NOMO-1 treated with DMSO at 0.1 percent for 48 hours (cell line): ENCODE data around the gene TCF4.

Experiments used
- DNase-seq: peaks from one replicate; lab custom pipeline; 2025; ENCODE audit not compliant: unreplicated experiment; lab: John Stamatoyannopoulos, UW

TCF4 gene

DNA sequence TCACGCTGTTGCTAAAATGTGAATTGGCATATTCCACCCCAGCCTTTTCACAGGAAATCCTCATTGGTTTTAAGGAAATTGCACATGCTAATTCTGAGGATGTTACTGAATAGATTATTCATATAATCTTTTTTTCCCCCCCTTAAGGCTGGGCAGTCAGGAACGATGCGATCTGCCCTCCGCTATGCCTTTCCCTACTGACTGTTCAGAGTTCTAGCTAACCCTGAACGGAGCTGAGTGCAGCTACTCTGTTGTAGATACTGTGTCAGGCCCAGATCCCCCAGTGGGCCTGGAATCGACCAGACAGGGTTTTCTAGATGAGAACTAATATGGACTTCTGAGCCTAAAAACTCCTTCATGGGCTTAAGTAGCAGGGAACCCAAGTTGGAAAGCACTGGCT, 192.2 kb downstream of the TCF4 start:
- DNase-seq: no peak

DNA sequence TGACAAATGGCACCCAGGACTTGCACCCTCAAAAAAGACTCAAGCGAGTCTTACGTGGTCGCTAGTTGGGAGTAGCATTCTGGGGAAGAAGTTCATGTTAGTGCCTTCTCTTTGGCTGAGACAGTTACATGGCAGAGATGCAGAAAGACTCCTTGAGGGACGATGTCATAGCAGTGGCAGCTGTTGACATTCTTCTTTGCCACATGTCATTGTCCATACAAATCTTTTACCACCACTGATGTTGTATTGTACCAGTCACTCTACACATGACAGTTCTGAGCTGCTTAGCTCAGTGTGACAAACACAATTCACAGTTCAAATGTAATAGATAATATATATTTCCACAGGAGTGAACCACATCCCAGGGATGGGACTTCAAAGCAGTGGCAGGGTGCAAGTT, 197.1 kb downstream of the TCF4 start:
- DNase-seq: no peak

DNA sequence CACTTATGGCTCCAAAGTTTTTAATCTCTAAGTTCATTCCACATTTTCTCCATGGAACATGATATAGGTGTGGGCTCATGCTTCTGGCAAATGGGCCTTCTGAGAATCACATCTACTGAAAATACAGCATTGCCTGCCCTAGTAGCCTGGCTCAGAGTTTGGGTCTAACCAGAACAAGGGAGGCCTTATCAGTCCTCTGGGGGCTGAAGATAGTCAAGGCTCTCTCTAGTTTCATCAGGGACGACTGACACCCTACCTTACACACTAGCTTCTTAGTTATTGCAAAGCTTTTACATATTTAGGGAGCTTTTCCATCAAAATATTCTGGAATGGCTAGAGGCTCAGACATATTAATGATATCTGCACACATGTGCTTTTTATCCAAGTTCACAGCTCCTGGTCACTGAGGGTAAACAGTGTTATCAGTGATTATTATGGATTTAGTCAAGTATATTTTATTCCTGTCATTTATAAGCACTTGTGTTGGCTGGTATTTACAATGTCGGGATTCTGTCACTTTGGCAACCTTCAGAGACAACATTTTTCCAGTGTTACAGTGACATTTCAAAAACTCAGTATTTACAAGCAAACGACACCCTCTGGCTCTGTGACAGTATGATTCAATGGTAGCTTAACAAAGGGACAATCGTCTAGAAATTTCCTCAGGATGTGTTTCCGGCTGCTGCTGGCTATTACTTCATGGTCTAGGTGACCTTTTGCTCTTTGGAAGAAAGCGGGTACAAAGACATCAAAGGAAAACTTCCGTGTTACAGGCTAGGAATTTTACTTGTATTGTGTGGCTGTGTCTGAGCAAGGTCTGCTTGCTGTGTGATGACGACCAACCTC, 200.6 kb downstream of the TCF4 start:
- no peak for DNase-seq

DNA sequence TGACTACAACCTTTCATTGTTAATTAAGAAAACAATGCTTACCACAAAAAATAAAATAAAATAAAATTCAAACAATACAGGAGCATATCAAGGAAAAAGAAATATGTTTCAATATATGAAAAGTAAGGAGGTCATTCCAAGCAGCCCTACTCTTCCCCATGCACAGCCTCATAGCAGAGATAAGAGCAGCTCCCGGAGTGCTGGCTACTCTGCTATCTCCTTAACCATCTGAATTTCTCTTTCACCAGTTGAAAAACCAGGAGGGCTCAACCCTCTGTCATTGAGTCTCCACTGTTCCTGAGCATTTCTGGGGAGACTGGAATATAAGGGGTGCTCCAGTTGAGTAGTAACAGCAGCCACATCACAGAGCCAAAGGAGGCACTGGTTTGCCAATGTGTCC, 201.4 kb downstream of the TCF4 start:
- DNase-seq: no peak

DNA sequence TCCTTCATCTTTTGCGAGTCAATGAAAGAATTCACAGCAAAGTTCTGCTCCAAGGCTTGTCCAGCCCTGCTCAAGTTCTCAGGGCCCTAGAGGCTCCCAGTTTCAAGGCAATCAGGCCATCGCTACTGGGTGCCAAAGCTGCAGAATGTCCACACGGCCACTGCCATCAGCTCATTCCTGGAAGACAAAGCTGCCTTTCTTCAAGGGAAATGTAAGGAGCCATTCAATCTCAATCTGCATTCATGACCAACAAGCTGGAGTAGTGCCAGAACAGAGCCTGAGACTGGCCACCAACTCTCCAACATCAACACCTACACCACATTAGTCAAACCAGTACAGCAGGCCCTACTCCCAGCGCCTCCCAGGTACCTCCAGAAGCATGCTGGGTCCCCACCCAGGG, 202.2 kb downstream of the TCF4 start:
- no peak for DNase-seq

DNA sequence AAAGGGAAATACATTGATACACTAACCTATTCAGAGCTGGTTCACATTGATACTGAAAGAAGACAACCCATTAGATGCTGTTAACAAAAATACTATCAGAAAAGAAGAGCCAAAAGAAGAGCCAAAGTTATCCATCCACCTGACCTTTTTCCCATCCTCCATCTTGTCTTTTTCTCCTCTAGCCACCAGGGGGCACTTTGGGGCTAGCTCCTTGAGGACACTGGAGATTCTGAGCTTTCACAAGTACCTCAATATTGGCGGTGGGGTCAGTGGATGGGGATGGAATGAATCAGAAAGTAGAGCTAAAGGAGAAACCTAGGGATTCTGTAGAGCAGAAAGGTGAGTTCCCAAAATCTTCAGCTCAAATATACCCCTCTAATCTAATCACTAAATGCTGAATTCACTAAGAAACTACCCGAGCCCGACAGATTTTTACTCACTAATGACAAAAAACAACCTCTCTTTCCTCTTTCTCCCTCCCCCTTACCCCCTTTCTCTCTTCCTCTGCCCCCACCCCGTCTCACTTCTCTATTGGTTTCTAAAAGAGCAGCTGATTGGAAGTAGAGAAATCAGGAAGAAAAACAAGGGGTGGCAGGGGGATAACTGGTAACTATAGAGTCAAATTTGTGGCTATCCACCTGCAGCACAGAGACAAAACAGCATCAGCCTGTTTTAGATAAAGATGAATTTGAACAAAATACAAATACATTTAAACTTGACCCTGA, 203.3 kb downstream of the TCF4 start:
- peak; percentile 1 for DNase-seq

DNA sequence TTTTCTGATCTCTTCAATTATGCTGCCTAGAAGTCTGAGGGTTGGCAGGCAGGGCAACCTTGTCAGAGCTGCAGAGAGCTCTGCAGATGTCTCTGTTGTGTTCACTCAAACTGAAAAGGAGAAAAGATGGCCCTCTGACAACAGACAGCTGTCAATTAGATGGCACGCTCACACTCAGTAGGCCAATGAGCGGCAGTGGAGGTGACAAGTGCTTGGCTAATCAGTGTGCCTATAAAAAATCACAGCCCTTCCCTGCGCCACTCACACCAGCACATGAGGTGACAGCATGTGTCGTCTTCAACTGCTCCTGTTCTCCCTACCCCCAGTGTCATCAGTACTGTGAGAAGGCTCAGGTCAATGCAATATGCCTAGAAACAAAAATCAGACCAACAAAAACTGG, 203.9 kb downstream of the TCF4 start:
- no peak for DNase-seq

DNA sequence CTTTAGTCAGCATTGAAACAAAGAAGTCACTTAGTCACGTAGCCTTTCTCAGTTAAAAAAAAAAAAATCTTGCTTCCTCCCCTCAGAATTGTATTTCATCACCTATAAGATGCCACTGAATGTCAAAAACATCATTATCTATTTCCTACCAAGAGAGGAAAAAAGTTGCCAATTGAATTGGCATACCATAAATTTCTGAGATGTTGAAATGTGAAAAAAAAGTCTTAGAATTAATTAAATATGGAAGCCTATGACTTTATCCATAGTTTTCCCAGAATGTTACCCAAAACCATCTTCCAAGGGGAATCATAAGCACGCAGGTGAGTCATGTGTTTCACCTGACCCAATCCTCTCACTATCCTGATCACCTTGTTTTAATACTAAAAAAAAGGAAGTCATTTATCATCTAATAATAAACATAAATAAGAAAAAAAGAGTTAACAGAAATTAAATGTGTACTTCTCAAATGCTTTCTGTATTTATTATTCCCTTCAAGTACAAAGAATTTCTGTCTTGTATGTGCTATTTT, 205.7 kb downstream of the TCF4 start:
- DNase-seq: peak; percentile 1

DNA sequence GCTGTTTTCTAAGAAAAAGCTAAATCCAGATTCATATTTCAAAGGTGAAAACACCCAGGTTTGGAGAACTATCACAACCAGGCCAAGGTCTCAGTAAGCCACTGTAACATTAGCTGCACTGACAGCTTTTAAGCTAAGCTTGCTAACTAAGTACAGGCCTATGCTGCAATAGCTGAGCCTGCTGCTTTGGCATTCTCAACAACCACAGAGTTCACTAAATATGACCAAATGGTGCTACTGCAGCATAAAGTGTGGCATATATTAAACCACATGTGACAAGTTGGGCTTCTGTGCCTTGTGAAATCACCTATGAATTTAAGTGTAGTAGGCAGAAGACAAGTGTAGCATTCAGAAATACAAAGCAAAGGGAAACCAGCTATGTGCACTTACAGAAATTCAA, 206.7 kb downstream of the TCF4 start:
- DNase-seq: no peak

DNA sequence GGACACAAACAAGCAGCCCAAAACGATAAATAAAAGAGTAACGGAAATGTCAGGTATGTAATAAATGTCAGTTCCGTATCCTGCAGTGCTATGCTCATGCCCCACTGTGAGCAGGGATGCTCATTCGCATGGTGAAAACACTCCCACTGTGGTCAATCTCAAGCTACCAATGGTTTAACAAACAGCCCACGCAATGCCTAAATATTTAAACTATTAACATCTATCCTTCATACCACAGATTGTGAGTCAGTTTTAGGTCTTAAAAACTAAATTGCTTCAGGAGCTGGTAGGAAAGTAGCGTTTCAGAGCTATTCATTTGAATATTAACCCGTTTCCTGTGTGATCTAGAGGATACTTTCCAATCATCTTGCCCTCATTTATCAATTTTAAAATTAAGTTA, 207.4 kb downstream of the TCF4 start:
- DNase-seq: no peak

DNA sequence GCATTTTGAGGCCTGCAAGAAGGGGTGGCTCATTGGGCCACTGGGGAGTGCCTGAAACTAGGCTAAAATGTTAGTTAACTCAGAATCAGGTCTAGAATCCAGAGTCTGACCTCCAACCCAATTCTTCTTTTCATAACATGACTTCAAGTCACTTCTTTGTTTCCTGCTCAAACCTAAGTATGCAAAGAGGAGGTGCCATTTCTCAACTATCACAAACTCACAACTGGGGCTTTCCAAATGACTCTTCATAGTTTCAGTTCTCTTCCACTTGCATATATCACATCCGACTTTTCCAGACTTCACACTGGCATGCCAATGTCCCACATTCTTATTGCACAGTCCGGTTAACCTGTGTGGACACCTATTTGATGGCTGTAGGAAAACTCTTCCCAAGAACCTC, 211.6 kb downstream of the TCF4 start:
- peak; percentile 28 for DNase-seq

DNA sequence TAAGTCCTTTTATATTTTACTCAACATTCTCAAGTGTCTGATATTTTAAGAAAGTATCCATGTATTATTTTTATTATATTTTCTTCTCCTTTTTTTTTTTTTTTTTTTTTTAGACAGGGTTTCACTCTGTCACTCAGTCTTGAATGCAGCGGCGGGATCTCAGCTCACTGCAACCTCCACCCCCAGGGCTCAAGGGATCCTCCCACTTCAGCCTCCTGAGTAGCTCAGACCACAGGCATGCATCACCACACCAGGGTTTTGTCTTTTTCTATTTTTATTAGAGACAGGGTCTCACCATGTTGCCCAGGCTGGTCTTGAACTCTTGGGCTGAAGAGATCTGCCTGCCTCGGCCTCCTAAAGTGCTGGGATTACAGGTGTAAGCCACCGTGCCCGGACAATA, 212.1 kb downstream of the TCF4 start:
- DNase-seq: no peak

DNA sequence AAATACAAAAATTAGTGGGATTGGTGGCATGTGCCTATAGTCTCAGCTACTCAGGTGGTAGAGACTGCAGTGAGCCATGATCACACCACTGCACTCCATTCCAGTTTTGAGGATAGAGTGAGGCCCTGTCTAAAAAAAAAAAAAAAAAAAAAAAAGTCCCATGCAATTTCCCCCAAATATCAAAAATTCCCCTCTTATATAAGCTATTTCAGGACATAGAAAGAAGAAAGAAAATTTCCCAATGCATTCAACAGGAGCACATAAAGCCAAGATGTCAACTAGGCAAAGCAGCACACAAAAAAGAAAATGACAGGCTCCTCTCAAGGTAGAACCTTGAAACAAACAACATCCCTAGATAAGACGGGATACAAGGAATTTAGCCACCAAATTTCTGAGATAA, 213.3 kb downstream of the TCF4 start:
- no peak for DNase-seq

DNA sequence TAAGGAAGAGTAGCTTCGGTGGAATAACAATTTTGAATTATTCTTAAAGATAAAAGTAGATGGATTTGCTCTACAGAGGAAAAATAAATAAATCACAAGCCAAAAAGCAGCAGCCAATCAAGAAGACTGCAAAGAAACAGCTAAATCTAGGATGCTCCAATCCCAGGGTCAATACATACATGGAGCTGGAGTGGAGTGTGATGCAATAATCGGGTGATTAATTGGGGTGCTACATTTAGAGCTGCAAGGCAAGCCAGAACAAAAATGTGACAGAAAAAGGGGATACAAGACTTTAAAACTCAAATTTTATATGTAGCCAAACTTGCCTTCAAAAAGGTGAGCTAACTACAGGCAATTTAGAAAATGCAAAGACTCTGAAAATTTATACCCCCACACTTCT, 215.8 kb downstream of the TCF4 start:
- no peak for DNase-seq

DNA sequence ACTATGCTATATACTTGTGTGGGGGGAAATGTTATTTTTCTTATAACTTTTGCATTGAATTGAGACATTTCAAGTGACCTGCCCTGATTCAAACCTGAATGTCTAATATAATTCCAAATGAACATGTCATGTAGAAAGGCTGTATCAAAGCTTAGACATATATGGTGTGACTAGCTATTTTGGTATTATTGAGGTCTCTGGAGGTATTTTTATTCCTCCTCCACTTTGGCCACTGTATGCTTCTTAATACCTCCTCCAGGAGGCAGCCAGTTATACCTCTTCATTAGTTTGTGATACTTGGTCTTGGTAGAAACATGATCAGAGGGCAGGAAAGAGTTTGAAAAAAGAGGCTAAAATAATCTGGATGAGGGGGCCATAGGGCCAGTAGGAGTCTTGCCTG, 217.1 kb downstream of the TCF4 start:
- DNase-seq: no peak

DNA sequence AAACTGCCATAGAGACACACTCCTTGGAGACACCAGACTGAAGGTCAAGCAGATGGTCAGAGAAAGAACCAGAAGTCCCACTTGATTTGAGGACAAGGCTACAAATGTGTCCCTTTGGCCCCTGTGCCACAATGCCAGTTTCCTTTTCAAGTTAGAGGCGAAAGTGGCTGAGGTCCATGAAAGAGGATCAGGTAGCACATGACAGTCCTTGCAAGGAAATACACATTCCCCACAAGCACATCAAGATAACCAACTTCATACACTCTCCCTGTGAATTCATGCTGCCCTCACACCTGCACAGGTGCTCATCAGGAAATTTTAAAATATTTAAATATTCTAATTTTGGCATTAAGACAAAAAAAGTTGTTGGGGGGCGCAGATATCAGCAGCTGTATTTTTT, 218.6 kb downstream of the TCF4 start:
- no peak for DNase-seq

DNA sequence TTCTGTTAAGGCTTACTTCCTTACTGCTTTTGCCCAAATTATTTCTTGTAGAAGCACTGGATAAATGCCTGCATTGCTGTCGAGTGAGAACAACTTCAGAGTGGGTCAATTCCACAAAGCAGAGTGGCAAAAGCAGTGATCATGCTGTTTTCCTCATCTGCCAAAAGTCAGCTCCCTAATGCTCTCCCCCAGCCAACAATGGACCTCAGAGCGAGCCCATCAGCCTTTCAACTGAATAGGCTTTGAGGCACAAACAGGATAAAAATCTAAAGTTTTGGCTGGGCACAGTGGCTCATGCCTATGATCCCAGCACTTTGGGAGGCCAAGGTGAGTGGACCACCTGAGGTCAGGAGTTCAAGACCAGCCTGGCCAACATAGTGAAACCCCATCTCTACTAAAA, 222.7 kb downstream of the TCF4 start:
- no peak for DNase-seq

DNA sequence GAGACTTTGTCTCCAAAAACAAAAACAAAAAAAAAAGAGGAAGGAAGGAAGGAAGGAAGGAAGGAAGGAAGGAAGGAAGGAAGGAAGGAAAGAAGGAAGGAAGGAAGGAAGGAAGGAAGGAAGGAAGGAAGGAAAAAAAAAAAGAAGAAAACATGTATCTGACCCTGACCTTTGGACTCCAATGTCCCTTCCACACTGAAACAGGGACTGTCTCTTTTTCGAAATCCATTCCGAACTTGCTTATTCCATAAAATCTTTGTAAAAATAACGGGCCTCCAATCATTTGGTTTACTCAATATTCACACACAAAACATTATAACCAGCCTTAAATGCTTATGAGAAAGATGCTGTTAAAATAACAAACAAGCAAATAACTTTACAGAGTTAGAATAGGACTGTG, 225.7 kb downstream of the TCF4 start:
- DNase-seq: no peak

DNA sequence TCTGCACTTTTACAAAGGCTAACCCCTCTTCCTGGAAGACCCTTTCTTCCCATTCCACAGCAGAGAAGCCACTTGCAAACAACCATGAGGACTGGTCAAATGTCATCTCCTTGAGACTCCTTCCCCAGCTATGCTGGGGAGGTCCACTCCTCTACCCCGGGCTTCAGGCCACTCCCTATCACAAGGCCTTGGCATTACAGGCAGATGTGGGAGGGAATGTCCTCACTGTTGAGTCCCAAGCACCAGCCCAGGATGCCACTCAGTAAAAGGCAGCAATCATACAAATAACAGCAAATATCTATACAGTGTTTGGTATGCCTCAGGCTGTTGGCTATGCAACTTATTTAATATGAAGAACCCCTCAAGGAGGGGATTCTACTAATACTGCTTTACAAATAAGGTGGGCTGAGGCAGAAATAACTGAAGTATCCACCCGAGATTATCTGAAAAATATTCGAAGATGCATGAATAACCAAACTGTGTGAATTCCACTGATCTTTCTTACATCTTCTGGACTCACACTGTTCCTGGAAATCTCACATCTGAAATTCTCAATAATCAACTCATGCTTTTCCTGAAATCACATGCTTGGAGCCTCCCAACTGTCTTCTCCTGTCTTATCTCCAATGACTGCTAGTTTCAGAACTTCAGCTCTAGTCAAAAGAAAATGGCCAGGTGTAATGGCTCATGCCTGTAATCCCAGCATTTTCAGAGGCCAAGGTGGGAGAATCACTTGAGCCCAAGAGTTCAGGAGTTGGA, 226.3 kb downstream of the TCF4 start:
- DNase-seq: no peak

DNA sequence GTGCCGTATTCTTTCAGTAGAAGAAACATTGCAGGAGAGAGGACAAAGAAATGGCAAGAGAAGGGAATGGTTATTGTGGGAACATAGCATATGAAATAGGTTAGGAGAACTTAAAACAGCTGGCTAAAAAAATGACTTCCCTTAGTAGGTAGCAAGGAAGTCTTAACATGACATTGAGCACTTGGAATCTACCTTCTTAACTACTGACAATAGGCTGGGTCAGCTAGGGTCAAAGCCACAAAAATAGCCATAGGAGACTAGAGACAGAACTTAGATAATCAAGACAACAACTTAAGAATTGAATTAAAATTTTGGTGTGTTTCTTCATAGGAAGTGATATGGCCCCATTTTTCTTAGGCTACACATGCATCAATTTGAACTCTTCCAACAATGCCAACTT, 227.9 kb downstream of the TCF4 start:
- DNase-seq: no peak

DNA sequence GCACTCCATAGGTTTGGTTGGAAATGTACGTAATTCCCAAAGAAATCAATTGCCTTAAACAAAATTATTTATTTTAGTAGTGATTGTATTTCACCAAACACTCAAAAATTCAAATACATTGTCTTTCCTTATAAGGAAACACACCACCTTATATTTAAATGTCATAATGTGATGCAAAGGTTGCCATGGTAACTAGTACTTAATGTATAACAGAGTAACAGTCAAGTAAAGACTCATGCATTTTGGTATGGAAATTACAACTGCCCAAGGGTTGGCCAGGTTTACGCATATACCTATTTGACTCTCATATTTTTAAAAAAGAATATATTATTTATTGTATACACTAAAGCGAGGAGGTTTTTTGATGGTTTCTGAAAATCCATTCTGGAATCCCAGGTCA, 231.2 kb downstream of the TCF4 start:
- DNase-seq: no peak

DNA sequence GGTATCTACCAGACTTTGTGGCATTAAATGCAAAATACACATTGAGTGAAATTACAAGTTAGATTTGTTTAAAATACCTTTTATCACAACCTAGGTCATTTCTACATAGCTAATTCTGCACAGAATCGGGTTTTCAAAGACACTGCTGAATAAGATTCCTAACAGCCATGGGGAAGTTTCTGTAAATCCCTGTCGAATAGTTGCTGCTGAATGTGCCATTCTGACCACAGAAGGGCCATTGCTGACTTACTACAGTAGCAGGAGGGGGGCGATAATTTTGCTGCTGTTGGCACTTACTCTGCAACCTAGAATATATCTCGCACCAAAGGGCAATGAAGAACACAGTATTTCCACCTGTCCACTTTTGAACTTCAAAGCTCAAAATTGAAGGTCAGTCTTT, 232.8 kb downstream of the TCF4 start:
- no peak for DNase-seq
